ENCODE results near the gene RNF13.

DNA sequence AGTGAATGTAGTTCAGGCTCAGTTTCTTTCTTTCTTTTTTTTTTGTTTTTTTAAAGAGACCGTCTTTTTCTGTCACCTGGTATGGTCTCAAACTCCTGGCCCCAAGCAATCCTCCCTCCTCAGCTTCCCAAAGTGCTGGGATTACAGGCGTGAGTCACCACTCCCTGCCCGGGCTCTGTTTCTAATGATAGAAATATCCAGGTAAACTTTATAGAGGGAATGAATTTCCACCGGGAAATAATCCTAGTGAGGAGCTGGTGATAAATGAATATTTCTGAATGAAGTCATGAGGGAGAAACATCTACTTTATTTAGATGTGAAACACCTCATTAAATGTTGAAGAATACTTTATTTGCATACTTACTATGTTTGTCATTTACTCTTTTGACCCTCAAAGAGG, 7.2 kb downstream of the RNF13 start:
- TF ChIP-seq POLR2A (IDR thresholded peaks at IDR 0.05; ENCODE audit: low read length): no peak
- no peak for TF ChIP-seq GATA1 (IDR thresholded peaks at IDR 0.05; ENCODE audit: low read depth, low read length)
